ENCODE measurements around the gene DPF3. TPM values are rescaled to one million over a fixed set of nuclear protein-coding genes. Genes with fewer than 3 reads are reported as not detected.

Gene DPF3
- total RNA-seq, 2 experiments from 2014 or later = 0.48 to 1.2 TPM

- CTCF ChIA-PET = no interaction called here
These were observed 155.7 kb downstream of the DPF3 start for GRCh38 chr14:72738161-72738611.

GRCh38 chr14:72737560-72737943, 156.3 kb downstream of the DPF3 start:
- ChIA-PET CTCF (no interaction called here), POLR2A (no interaction called here)

More at GRCh38 chr14:72738161-72738611, 155.7 kb downstream of the DPF3 start:
- POLR2A ChIA-PET = no interaction called here

- CTCF ChIA-PET = no interaction called here
- POLR2A ChIA-PET = interaction anchor here (0.7 kb wide), 2 partner anchors 31 to 273 kb away, joined by 3 to 5 read pairs; no protein-coding TSS in a partner anchor
These were observed 156.9 kb downstream of the DPF3 start for GRCh38 chr14:72736786-72737559.

GRCh38 chr14:72736308-72736707, 157.6 kb downstream of the DPF3 start:
- ChIA-PET CTCF (no interaction called here), POLR2A (interaction anchor here (0.7 kb wide), 2 partner anchors 32 to 274 kb away, joined by 3 to 5 read pairs; no protein-coding TSS in a partner anchor)

- CTCF ChIA-PET = no interaction called here
- POLR2A ChIA-PET = no interaction called here
These were observed 161.7 kb downstream of the DPF3 start for GRCh38 chr14:72732022-72732780.

GRCh38 chr14:72731252-72732020, 162.5 kb downstream of the DPF3 start:
- POLR2A ChIA-PET = no interaction called here
- CTCF ChIA-PET = no interaction called here

- ChIA-PET CTCF (no interaction called here), POLR2A (no interaction called here)
These were observed 163.4 kb downstream of the DPF3 start for GRCh38 chr14:72730468-72730867.

GRCh38 chr14:72726444-72726843, 167.5 kb downstream of the DPF3 start:
- ChIA-PET CTCF (no interaction called here), POLR2A (no interaction called here)

- ChIA-PET CTCF (interaction anchor here (0.6 kb wide), 1 partner anchor 10 kb away, joined by 3 read pairs; no protein-coding TSS in a partner anchor), POLR2A (no interaction called here)
These were observed 169.9 kb downstream of the DPF3 start for GRCh38 chr14:72723858-72724530.

- POLR2A ChIA-PET = no interaction called here
- CTCF ChIA-PET = interaction anchor here (0.6 kb wide), 1 partner anchor 988 kb away, joined by 4 read pairs; no protein-coding TSS in a partner anchor
These were observed 171.6 kb downstream of the DPF3 start for GRCh38 chr14:72722201-72722785.

- POLR2A ChIA-PET = no interaction called here
- CTCF ChIA-PET = no interaction called here
These were observed 172.8 kb downstream of the DPF3 start for GRCh38 chr14:72721083-72721482.

- ChIA-PET CTCF (interaction anchor here (1.6 kb wide), 1 partner anchor 201 kb away, joined by 3 read pairs; no protein-coding TSS in a partner anchor), POLR2A (no interaction called here)
These were observed 176.7 kb downstream of the DPF3 start for GRCh38 chr14:72717220-72717619.

GRCh38 chr14:72716476-72716875, 177.4 kb downstream of the DPF3 start:
- CTCF ChIA-PET = interaction anchor here (1.6 kb wide), 1 partner anchor 200 kb away, joined by 3 read pairs; no protein-coding TSS in a partner anchor
- POLR2A ChIA-PET = no interaction called here

- ChIA-PET CTCF (no interaction called here), POLR2A (no interaction called here)
These were observed 178.1 kb downstream of the DPF3 start for GRCh38 chr14:72715850-72716228.

- CTCF ChIA-PET = no interaction called here
- POLR2A ChIA-PET = no interaction called here
These were observed 178.6 kb downstream of the DPF3 start for GRCh38 chr14:72715215-72715849.

GRCh38 chr14:72714871-72715214, 179.1 kb downstream of the DPF3 start:
- POLR2A ChIA-PET = no interaction called here
- CTCF ChIA-PET = no interaction called here

- ChIA-PET POLR2A (interaction anchor here (0.6 kb wide), 1 partner anchor 191 kb away, joined by 5 read pairs; no protein-coding TSS in a partner anchor), CTCF (interaction anchor here (0.8 kb wide), 1 partner anchor 10 kb away, joined by 3 read pairs; no protein-coding TSS in a partner anchor)
These were observed 179.8 kb downstream of the DPF3 start for GRCh38 chr14:72714094-72714493.

- ChIA-PET POLR2A (no interaction called here), CTCF (no interaction called here)
These were observed 182.0 kb downstream of the DPF3 start for GRCh38 chr14:72711936-72712335.

All from activated CD8-positive, alpha-beta memory T cell treated with anti-CD3 and anti-CD28 coated beads for 36 hours (primary cell).